BJ (cell line): Measurements from ENCODE around the gene CBLIF. TPM values are rescaled to one million over a fixed set of nuclear protein-coding genes. Genes with fewer than 3 reads are reported as not detected.

Source experiments
- CTCF ChIA-PET: fragments of 350-600 bp; formaldehyde crosslinking; extraction: SDS; loops from one replicate; lab custom pipeline; 2021; ENCODE audit warnings: antibody characterized with exemption, inconsistent platforms; lab: Yijun Ruan, JAX
- POLR2A ChIA-PET: fragments of 300-600 bp; sonication (Branson Sonifier 250); formaldehyde crosslinking; extraction: SDS; loops from one replicate; lab custom pipeline; 2021; ENCODE audit warnings: antibody characterized with exemption; lab: Charles Lee
- DNase-seq: peaks from one replicate; pipeline ENCODE4 v3.0.0-alpha.2; 2011; ENCODE audit warnings: low read depth
- H3K27me3 ChIP-seq: 2 replicates; pipeline ENCODE4 v1.6.0; 2011; ENCODE audit warnings: low read length; ENCODE audit not compliant: control insufficient read depth, insufficient read depth
- H3K36me3 ChIP-seq: 2 replicates; pipeline ENCODE4 v1.5.1; 2011; ENCODE audit warnings: low read length; ENCODE audit not compliant: control insufficient read depth, insufficient read depth
- H3K4me3 ChIP-seq: 2 replicates; pipeline ENCODE4 v1.5.1; 2011; ENCODE audit warnings: low read depth, mild to moderate bottlenecking, control low read depth, low read length
- CTCF ChIP-seq: IDR thresholded peaks from 2 replicates; pipeline ENCODE4 v1.5.1; 2011; ENCODE audit warnings: low read depth, mild to moderate bottlenecking, control low read depth, inconsistent platforms, low read length, moderate library complexity; ENCODE audit not compliant: insufficient read depth
- polyA plus RNA-seq: library from polyadenylated mRNA; depleted of rRNA; stranded (reverse); fragments of >200 nt; gene quantifications from 2 replicates; pipeline ENCODE4 v1.2.3, GENCODE V29; 2011

Gene CBLIF
- polyA plus RNA-seq, 1 experiment = not detected

- ChIA-PET POLR2A (interaction anchor here (0.5 kb wide), 1 partner anchor 131 kb away, joined by 4 read pairs; no protein-coding TSS in a partner anchor), CTCF (interaction anchor here (1.1 to 15.7 kb wide), 5 partner anchors 9 to 46 kb away, joined by 4 to 181 read pairs (median 5); partner anchors contain the start of genes MRPL16 and STX3)
- no peaks in the 10 kb centered on the region for H3K27me3 ChIP-seq
- peaks cover 8% of the 10 kb centered on the region for H3K36me3 ChIP-seq
- no peak overlapping the region for H3K4me3 ChIP-seq
- DNase-seq = no peak
- no peak for TF ChIP-seq CTCF
These were observed 44.8 kb downstream of the CBLIF start for GRCh38 chr11:59800390-59801025.

- ChIA-PET CTCF (no interaction called here), POLR2A (no interaction called here)
- no peak overlapping the region for H3K4me3 ChIP-seq
- H3K36me3 ChIP-seq = peaks cover 4% of the 10 kb centered on the region
- DNase-seq = no peak
- no peaks in the 10 kb centered on the region for H3K27me3 ChIP-seq
- TF ChIP-seq CTCF = no peak
These were observed 50.9 kb downstream of the CBLIF start for GRCh38 chr11:59794417-59794816.

GRCh38 chr11:59792507-59792906, 52.8 kb downstream of the CBLIF start:
- no peak for TF ChIP-seq CTCF
- ChIA-PET CTCF (interaction anchor here (1.3 to 4.5 kb wide), 2 partner anchors 9 to 36 kb away, joined by 4 to 27 read pairs; no protein-coding TSS in a partner anchor), POLR2A (no interaction called here)
- Histone ChIP-seq H3K36me3 (peaks cover 4% of the 10 kb centered on the region), H3K4me3 (no peak overlapping the region), H3K27me3 (no peaks in the 10 kb centered on the region)
- no peak for DNase-seq

GRCh38 chr11:59791639-59792038, 53.7 kb downstream of the CBLIF start:
- CTCF ChIA-PET = interaction anchor here (1.3 to 4.5 kb wide), 3 partner anchors 10 to 37 kb away, joined by 4 to 27 read pairs (median 7); no protein-coding TSS in a partner anchor
- DNase-seq = no peak
- no peaks in the 10 kb centered on the region for H3K27me3 ChIP-seq
- no peak overlapping the region for H3K4me3 ChIP-seq
- no peak for TF ChIP-seq CTCF
- peaks cover 4% of the 10 kb centered on the region for H3K36me3 ChIP-seq
- POLR2A ChIA-PET = no interaction called here

- Histone ChIP-seq H3K4me3 (no peak overlapping the region), H3K27me3 (no peaks in the 10 kb centered on the region), H3K36me3 (no peaks in the 10 kb centered on the region; the same call in 1 of the 2 replicates)
- POLR2A ChIA-PET = no interaction called here
- CTCF ChIA-PET = interaction anchor here (0.9 to 1.3 kb wide), 2 partner anchors 21 to 33 kb away, joined by 3 to 5 read pairs; partner anchors contain the start of gene STX3
- DNase-seq = no peak
- no peak for TF ChIP-seq CTCF
These were observed 57.5 kb downstream of the CBLIF start for GRCh38 chr11:59787816-59788215.
